ENCODE data around the gene LINC01488.

DNA sequence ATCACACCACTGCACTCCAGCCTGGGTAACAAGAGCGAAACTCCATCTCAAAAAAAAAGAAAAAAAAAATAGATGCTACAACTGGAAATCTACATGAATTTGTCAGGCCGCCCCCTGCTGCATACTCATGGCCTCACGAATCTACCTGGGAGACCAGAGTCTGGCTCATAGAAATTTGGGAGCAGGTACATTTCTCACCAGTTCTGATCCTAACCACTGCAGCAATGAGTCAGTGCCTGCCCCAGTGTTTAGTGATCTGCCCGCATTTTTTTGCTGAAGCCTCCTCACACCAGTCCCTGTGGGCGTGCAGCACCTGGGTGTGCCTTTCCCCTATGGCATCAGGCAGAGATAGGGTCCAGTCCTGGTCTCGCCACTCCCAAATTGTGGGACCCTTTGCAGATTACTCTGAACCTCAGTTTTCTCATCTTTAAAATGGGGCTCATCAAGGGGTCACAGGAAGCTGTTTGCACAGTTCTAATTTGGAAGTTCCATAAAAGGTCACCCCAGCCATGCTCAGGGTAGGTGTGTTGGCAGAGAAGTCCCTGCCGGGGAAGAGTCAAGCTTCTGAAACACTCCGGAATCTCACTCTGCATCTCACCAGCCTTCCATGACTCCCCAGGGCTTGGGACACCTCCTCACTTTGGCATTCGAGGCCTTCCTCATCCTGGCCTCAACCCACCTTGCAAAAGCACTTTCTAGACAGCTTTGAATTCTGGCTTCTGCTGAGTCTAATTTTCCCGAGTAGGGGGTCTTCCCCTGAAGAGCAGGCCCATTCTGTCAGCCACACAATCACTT, 39.3 kb upstream of the LINC01488 start:
- TF ChIP-seq AGO2 (optimal IDR thresholded peaks at IDR 0.05; ENCODE audit: low read depth, low read length) (no peak), MXI1 (IDR thresholded peaks at IDR 0.05; ENCODE audit: borderline replicate concordance, low read depth, low read length) (no peak), MATR3 (CRISPR knock-in tag; IDR thresholded peaks at IDR 0.05) (no peak), FOXM1 (CRISPR knock-in tag; IDR thresholded peaks at IDR 0.05) (no peak), BORCS8-MEF2B (CRISPR knock-in tag; IDR thresholded peaks at IDR 0.05) (no peak)
